Dermis microvascular lymphatic vessel endothelial cell (primary cell): ENCODE results near the gene KRTAP19-5. TPM values are rescaled to one million over a fixed set of nuclear protein-coding genes. Genes with fewer than 3 reads are reported as not detected.
"Not testable (repeated sequence)": the region's sequence is repeated elsewhere in the genome, so short reads cannot be mapped to it uniquely, and the experiment has no call there.

Experiments
- DNase-seq, 2 donors: peaks; one replicate each; pipeline versions ENCODE4 v3.0.0 to v3.0.0-alpha.2; 2010; ENCODE audit warnings: low read depth in 2 of 2
- total RNA-seq: library from RNA; depleted of rRNA; stranded (reverse); fragments of >200 nt; gene quantifications from 2 replicates; pipeline ENCODE4 v1.2.1, GENCODE V29; 2014

The KRTAP19-5 gene
- total RNA-seq, result not detected in 2 replicates

GRCh38 chr21:30502041-30502440 is at the start of gene KRTAP19-5:
KRTAP19-5 (minus strand) TSS chr21:30502141; CDS start chr21:30502090, 51 bp downstream.
- DNase-seq, result no peak

- DNase-seq, result no peak
Observed at GRCh38 chr21:30541764-30542163, 39.8 kb upstream of the KRTAP19-5 start, which contains the start of gene KRTAP19-6. KRTAP19-6 (minus strand) TSS chr21:30541864; CDS start chr21:30541833, 31 bp downstream.

GRCh38 chr21:30518876-30519275 is 16.9 kb upstream of the KRTAP19-5 start:
- DNase-seq, result no peak

GRCh38 chr21:30515681-30516080 is 13.7 kb upstream of the KRTAP19-5 start:
- DNase-seq, result no peak

- not testable (repeated sequence) for DNase-seq
Observed at GRCh38 chr21:30505621-30506205, 3.8 kb upstream of the KRTAP19-5 start.

GRCh38 chr21:30497065-30497464 is 4.9 kb downstream of the KRTAP19-5 start, which contains the start of gene KRTAP19-4:
KRTAP19-4 (minus strand) TSS chr21:30497165; CDS start chr21:30497110, 55 bp downstream.
- no peak for DNase-seq

GRCh38 chr21:30491963-30492428 is 9.9 kb downstream of the KRTAP19-5 start, which contains the start of gene KRTAP19-3:
KRTAP19-3 (minus strand) TSS chr21:30492013; CDS start chr21:30491957, 56 bp downstream.
- no peak for DNase-seq

- no peak for DNase-seq
Observed at GRCh38 chr21:30487336-30487735, 14.6 kb downstream of the KRTAP19-5 start, which contains the start of gene KRTAP19-2. KRTAP19-2 (minus strand) TSS chr21:30487436; CDS start chr21:30487348, 88 bp downstream.

GRCh38 chr21:30486180-30486579 is 15.8 kb downstream of the KRTAP19-5 start:
- no peak for DNase-seq

GRCh38 chr21:30482130-30482529 is 19.8 kb downstream of the KRTAP19-5 start:
- DNase-seq, result no peak

- no peak for DNase-seq
Observed at GRCh38 chr21:30480145-30480544, 21.8 kb downstream of the KRTAP19-5 start, which contains the start of gene KRTAP19-1. KRTAP19-1 (minus strand) TSS chr21:30480367; CDS start chr21:30480317, 50 bp downstream.

GRCh38 chr21:30479259-30479658 is 22.7 kb downstream of the KRTAP19-5 start:
- DNase-seq, result no peak

GRCh38 chr21:30478004-30478403 is 23.9 kb downstream of the KRTAP19-5 start:
- no peak for DNase-seq

- DNase-seq, result no peak
Observed at GRCh38 chr21:30468900-30469714, 32.8 kb downstream of the KRTAP19-5 start.

GRCh38 chr21:30463713-30464112 is 38.2 kb downstream of the KRTAP19-5 start:
- no peak for DNase-seq

Other genes starting within 250 kb of the KRTAP19-5 start
- gene KRTAP24-1, start 219.2 kb downstream of the KRTAP19-5 start, total RNA-seq, result not detected in 2 replicates
- not detected in 2 replicates for gene KRTAP25-1, start 212.6 kb downstream of the KRTAP19-5 start, total RNA-seq
- gene KRTAP26-1, start 181.8 kb downstream of the KRTAP19-5 start, total RNA-seq, result not detected in 2 replicates
- not detected in 2 replicates for gene KRTAP27-1, start 164.4 kb downstream of the KRTAP19-5 start, total RNA-seq
- gene KRTAP23-1, start 153.5 kb downstream of the KRTAP19-5 start, total RNA-seq, result not detected in 2 replicates
- gene KRTAP13-2, start 129.9 kb downstream of the KRTAP19-5 start, total RNA-seq, result not detected in 2 replicates
- not detected in 2 replicates for gene KRTAP13-1, start 106.1 kb downstream of the KRTAP19-5 start, total RNA-seq
- gene KRTAP13-3, start 76.2 kb downstream of the KRTAP19-5 start, total RNA-seq, result not detected in 2 replicates
- gene KRTAP13-4, start 71.9 kb downstream of the KRTAP19-5 start, total RNA-seq, result not detected in 2 replicates
- not detected in 2 replicates for gene KRTAP15-1, start 61.9 kb downstream of the KRTAP19-5 start, total RNA-seq
- not detected in 2 replicates for gene KRTAP19-1, start 21.8 kb downstream of the KRTAP19-5 start, total RNA-seq
- not detected in 2 replicates for gene KRTAP19-2, start 14.7 kb downstream of the KRTAP19-5 start, total RNA-seq
- gene KRTAP19-3, start 10.1 kb downstream of the KRTAP19-5 start, total RNA-seq, result not detected in 2 replicates
- gene KRTAP19-4, start 5.0 kb downstream of the KRTAP19-5 start, total RNA-seq, result not detected in 2 replicates
- gene KRTAP19-6, start 39.7 kb upstream of the KRTAP19-5 start, total RNA-seq, result not detected in 2 replicates
- gene KRTAP19-7, start 59.2 kb upstream of the KRTAP19-5 start, total RNA-seq, result not detected in 2 replicates
- gene KRTAP22-2, start 88.3 kb upstream of the KRTAP19-5 start, total RNA-seq, result not detected in 2 replicates
- not detected in 2 replicates for gene KRTAP6-3, start 90.3 kb upstream of the KRTAP19-5 start, total RNA-seq
- gene KRTAP6-2, start 96.8 kb upstream of the KRTAP19-5 start, total RNA-seq, result not detected in 2 replicates
- not detected in 2 replicates for gene KRTAP22-1, start 98.9 kb upstream of the KRTAP19-5 start, total RNA-seq
- not detected in 2 replicates for gene KRTAP6-1, start 111.8 kb upstream of the KRTAP19-5 start, total RNA-seq
- gene KRTAP20-1, start 114.3 kb upstream of the KRTAP19-5 start, total RNA-seq, result not detected in 2 replicates
- not detected in 2 replicates for gene KRTAP20-4, start 118.5 kb upstream of the KRTAP19-5 start, total RNA-seq
- gene KRTAP20-2, start 133.1 kb upstream of the KRTAP19-5 start, total RNA-seq, result not detected in 2 replicates
- not detected in 2 replicates for gene KRTAP20-3, start 140.7 kb upstream of the KRTAP19-5 start, total RNA-seq
- gene KRTAP21-3, start 216.6 kb upstream of the KRTAP19-5 start, total RNA-seq, result not detected in 2 replicates
- gene KRTAP21-2, start 245.1 kb upstream of the KRTAP19-5 start, total RNA-seq, result not detected in 2 replicates